GM13977 (cell line): ENCODE measurements around the gene SPATS2L.

Source experiments
- DNase-seq: peaks from one replicate; pipeline ENCODE4 v3.0.0; 2012; ENCODE audit warnings: low spot score
- in situ Hi-C: fragments of 300-500 bp; cut with MboI; formaldehyde crosslinking; loops from one replicate; pipeline ENCODE4 v1.12.0; 2022; ENCODE audit warnings: low sequenced_read_pairs, low pct_unique_long_range_greater_than_20kb, mixed read lengths, inconsistent platforms; ENCODE audit not compliant: unreplicated experiment
- TF ChIP-seq, protein P1 (sequence below): IDR thresholded peaks from 2 replicates; pipeline ENCODE4 v1.5.1; 2012; ENCODE audit warnings: mild to moderate bottlenecking, control low read depth; ENCODE audit not compliant: insufficient read depth; ENCODE audit errors: extremely low read depth, missing control alignments

SPATS2L gene

DNA sequence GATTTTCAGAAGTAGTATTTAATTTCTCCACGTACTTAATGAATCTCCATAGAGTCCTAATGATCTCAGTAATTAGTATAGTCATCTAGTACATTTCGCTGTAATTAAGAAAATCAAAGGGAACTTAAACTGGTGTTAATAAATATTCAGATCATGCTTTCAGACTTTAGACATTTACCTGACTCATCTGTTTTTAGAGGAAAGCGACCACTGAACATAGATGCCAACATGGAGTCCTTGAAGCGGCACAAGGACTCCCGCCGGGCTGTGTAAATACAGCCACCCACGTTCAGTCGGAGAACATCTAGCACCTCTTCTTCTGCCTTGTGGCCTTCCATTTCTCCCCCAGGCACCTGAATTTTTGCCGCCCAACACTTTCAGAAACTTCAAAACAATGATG lies 200.2 kb downstream of the SPATS2L start:
- in situ Hi-C loops = no loop called here
- TF ChIP-seq, protein P1, sequence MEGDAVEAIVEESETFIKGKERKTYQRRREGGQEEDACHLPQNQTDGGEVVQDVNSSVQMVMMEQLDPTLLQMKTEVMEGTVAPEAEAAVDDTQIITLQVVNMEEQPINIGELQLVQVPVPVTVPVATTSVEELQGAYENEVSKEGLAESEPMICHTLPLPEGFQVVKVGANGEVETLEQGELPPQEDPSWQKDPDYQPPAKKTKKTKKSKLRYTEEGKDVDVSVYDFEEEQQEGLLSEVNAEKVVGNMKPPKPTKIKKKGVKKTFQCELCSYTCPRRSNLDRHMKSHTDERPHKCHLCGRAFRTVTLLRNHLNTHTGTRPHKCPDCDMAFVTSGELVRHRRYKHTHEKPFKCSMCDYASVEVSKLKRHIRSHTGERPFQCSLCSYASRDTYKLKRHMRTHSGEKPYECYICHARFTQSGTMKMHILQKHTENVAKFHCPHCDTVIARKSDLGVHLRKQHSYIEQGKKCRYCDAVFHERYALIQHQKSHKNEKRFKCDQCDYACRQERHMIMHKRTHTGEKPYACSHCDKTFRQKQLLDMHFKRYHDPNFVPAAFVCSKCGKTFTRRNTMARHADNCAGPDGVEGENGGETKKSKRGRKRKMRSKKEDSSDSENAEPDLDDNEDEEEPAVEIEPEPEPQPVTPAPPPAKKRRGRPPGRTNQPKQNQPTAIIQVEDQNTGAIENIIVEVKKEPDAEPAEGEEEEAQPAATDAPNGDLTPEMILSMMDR = no peak
- DNase-seq = no peak

DNA sequence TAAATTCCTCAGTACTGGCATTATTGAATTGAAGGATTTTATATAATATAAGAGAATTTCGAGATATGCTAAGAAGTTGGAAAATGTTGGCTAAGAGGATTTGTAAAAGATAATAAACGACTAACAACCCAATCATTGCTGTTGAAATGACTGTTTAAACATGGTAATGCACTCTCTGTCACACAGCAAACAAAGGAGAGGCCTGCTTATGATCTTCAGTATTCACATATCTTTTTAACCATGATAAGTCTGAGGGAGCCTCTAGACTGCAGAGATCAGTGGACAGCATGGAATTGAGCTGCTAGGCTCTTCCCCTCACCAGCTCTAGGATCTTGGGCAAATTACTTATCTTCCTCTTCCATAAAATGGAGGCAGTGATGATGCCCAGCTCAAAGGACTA lies 200.7 kb downstream of the SPATS2L start:
- TF ChIP-seq, protein P1 = no peak
- DNase-seq = no peak
- in situ Hi-C loops = no loop called here

DNA sequence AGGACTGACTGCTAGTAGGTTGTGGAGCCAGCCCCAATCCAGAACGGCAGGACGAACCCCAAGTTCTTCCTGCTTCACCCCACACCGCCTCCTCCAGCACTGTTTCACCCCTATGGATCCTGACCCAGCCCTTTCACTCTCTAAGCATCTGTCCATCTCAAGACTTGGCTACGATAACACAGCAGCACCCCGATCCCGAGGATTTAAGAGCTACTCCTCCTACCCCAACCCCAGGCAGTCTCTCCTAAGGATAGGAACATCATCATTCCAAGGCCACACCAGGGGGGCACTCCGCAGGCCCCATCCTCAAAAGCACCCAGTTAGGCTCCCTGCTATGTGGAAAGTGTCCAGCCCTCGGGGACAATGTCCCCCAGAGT lies 202.7 kb downstream of the SPATS2L start:
- TF ChIP-seq, protein P1 = no peak
- peak; percentile 32 for DNase-seq

DNA sequence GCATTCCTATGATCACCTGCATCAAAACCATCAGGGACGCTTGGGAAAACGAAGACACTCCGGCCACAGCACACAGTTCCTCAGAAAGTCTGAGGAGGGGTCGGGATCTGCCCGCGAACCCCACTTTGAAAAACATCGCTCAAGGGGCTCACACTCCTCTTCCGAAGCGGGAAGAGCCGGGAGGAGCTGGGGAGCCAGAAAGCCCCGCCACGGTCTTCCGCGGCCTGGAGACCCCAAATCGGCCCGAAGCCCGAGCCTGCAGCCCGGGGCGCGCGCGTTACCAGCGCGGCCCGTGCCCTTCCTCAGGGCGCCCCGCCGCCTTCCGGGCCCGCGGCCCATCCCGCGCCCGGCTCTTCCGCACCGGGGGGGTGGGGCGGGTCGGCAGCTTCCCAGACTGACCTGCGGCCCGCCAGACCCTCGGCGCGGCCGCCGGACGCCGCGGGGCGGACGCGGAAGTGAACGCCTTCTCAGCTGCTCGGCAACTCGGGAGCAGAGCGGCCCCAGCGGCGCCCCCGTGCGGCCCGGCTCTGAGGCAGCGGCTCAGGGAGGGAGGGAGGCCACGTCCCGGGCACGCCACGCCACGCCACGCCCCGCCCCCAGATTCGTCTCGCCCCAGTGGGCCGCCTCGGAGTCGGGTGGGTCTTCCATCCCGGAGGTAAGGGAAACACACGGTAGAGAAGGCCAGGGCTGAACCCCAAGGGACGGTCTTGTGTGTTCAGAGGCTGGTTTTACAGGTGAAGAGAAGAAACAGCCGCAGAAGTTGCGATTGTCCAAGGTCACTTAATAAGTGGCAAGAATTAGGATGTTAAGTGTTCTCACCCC lies 203.3 kb downstream of the SPATS2L start, which contains the start of gene KCTD18:
Gene KCTD18 (minus strand): TSS at position 457 of the 822 bp plus-strand sequence. CDS start 3,052 bp downstream, outside the sequence.
- peak; percentile 98 for DNase-seq
- TF ChIP-seq, protein P1 = peak; percentile 97
- in situ Hi-C loops = no loop called here

More for the DNA sequence above, 202.7 kb downstream of the SPATS2L start:
- in situ Hi-C loops = no loop called here

DNA sequence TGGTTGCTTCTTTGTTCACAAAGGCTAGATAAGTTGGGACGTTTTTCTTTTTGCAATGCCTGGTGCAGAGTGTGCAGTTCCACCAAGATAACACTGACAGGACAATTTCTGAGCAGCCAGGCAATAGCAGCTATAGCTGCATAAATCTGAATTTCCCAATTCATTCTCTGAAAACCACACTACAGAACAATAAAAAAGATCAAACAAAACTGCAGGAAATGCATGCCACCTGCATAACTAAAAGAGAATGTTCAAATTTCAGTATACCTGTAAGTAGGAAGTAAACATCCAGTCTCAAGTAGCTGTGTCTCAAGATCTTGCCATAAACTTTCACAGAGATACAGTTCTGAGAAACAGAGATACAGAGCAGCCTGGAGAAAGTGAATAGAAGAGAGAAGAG lies 208.7 kb downstream of the SPATS2L start:
- TF ChIP-seq, protein P1 = no peak
- DNase-seq = no peak
- in situ Hi-C loops = no loop called here

DNA sequence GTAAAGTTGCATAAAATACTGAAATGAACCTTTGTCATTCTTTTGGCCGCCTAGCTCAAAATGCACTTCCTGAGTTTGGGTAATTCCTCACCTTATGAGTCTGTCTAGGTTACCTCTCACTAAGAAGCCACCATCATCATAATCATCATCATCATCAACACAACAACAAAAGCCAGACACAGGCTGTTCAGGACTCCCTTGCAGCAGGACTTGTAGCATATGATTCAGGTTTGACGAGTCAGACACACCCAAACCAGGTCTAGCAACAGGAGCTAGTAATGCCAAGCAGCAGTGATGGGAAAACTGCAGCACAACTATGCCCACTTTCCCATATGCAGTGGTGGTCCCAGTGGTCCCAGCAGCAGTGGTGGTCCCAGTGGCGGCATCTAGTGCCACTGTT lies 216.7 kb downstream of the SPATS2L start:
- TF ChIP-seq, protein P1 = no peak
- in situ Hi-C loops = no loop called here
- no peak for DNase-seq
